ENCODE measurements around the gene UBAP2.

UBAP2 gene

DNA sequence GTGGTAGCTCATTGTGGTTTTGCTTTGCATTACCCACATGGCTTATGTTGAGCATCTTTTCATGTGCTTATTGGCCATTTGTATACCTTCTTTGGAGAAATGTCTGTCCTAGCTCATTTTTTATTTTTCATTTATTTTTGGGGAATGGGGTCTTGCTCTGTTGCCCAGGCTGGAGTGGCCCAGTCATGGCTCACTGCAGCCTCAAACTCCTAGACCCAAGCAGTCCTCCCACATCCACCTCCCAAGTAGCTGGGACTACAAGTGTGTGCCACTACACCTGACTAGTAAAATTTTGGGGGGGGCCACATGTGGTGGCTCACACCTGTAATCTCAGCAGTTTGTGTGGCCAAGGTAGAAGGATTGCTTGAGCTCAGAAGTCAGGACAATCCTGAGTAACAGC is 154.4 kb downstream of the UBAP2 start:
- TF ChIP-seq CEBPB (IDR thresholded peaks at IDR 0.05) (no peak), TEAD4 (IDR thresholded peaks at IDR 0.05) (no peak), CREB1 (IDR thresholded peaks at IDR 0.05; ENCODE audit: low read depth) (no peak), TAF1 (IDR thresholded peaks at IDR 0.05; ENCODE audit: low read depth) (no peak), NFIC (IDR thresholded peaks at IDR 0.05) (no peak), FOXM1 (IDR thresholded peaks at IDR 0.05; ENCODE audit: borderline replicate concordance, low read depth) (no peak), YY1 (IDR thresholded peaks at IDR 0.05; ENCODE audit: low read depth) (no peak), EP300 (IDR thresholded peaks at IDR 0.05; ENCODE audit: borderline replicate concordance) (no peak), ZBTB7A (IDR thresholded peaks at IDR 0.05; ENCODE audit: low read depth) (no peak), RAD21 (IDR thresholded peaks at IDR 0.05; ENCODE audit: low read depth) (no peak), EGR1 (IDR thresholded peaks at IDR 0.05) (no peak), TCF12 (IDR thresholded peaks at IDR 0.05; ENCODE audit: low read depth) (no peak)
- TF ChIP-seq, protein P1, sequence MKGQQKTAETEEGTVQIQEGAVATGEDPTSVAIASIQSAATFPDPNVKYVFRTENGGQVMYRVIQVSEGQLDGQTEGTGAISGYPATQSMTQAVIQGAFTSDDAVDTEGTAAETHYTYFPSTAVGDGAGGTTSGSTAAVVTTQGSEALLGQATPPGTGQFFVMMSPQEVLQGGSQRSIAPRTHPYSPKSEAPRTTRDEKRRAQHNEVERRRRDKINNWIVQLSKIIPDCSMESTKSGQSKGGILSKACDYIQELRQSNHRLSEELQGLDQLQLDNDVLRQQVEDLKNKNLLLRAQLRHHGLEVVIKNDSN (IDR thresholded peaks at IDR 0.05) = no peak
- TF ChIP-seq, protein P2, sequence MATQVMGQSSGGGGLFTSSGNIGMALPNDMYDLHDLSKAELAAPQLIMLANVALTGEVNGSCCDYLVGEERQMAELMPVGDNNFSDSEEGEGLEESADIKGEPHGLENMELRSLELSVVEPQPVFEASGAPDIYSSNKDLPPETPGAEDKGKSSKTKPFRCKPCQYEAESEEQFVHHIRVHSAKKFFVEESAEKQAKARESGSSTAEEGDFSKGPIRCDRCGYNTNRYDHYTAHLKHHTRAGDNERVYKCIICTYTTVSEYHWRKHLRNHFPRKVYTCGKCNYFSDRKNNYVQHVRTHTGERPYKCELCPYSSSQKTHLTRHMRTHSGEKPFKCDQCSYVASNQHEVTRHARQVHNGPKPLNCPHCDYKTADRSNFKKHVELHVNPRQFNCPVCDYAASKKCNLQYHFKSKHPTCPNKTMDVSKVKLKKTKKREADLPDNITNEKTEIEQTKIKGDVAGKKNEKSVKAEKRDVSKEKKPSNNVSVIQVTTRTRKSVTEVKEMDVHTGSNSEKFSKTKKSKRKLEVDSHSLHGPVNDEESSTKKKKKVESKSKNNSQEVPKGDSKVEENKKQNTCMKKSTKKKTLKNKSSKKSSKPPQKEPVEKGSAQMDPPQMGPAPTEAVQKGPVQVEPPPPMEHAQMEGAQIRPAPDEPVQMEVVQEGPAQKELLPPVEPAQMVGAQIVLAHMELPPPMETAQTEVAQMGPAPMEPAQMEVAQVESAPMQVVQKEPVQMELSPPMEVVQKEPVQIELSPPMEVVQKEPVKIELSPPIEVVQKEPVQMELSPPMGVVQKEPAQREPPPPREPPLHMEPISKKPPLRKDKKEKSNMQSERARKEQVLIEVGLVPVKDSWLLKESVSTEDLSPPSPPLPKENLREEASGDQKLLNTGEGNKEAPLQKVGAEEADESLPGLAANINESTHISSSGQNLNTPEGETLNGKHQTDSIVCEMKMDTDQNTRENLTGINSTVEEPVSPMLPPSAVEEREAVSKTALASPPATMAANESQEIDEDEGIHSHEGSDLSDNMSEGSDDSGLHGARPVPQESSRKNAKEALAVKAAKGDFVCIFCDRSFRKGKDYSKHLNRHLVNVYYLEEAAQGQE (IDR thresholded peaks at IDR 0.05; ENCODE audit: low read depth) = no peak

DNA sequence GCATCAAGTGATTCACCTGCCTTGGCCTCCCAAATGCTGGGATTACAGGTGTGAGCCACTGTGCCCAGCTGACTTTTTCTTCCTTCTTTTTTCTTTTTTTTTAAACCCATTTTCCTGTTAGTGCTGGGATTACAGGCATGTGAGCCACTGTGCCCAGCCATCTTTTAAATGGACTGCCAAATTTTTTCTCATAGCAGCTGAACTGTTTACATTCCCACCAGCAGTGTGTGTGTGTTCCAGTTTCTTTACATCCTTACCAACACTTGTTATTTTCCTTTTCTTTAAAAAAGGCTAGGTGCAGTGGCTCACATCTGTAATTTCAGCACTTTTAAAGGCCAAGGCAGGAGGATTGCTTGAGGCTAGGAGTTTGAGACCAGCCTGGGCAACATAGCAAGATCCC is 154.8 kb downstream of the UBAP2 start:
- no peak for TF ChIP-seq YY1 (IDR thresholded peaks at IDR 0.05; ENCODE audit: low read depth)
- no peak for TF ChIP-seq FOXM1 (IDR thresholded peaks at IDR 0.05; ENCODE audit: borderline replicate concordance, low read depth)
- TF ChIP-seq CEBPB (IDR thresholded peaks at IDR 0.05) = no peak

DNA sequence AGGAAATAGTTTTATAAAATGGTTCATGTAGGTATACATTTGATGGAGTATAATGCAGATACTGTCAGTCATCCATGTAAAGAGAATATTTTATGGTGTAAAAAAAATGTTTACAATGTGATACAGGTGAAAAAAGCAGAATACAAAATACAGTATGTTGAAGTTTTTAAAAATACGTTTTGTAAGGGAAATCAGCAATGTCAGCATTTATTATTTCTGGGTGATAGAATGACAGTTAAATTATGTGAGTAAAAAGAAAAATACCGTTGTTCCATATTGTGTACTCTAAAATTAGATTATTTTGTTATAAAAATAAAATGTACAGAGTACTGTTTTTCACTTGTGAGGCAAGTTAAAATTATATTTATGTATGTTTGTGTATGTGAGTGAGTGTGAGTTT is 162.7 kb downstream of the UBAP2 start:
- TF ChIP-seq NFIC (IDR thresholded peaks at IDR 0.05) (no peak), TEAD4 (IDR thresholded peaks at IDR 0.05) (no peak), ZBTB7A (IDR thresholded peaks at IDR 0.05; ENCODE audit: low read depth) (no peak), FOXM1 (IDR thresholded peaks at IDR 0.05; ENCODE audit: borderline replicate concordance, low read depth) (no peak), TAF1 (IDR thresholded peaks at IDR 0.05; ENCODE audit: low read depth) (no peak), TCF12 (IDR thresholded peaks at IDR 0.05; ENCODE audit: low read depth) (no peak), CEBPB (IDR thresholded peaks at IDR 0.05) (no peak), EGR1 (IDR thresholded peaks at IDR 0.05) (no peak), CREB1 (IDR thresholded peaks at IDR 0.05; ENCODE audit: low read depth) (no peak), RAD21 (IDR thresholded peaks at IDR 0.05; ENCODE audit: low read depth) (no peak), EP300 (IDR thresholded peaks at IDR 0.05; ENCODE audit: borderline replicate concordance) (no peak), YY1 (IDR thresholded peaks at IDR 0.05; ENCODE audit: low read depth) (no peak)
- TF ChIP-seq, protein P1 (IDR thresholded peaks at IDR 0.05) = no peak
- TF ChIP-seq, protein P2 (IDR thresholded peaks at IDR 0.05; ENCODE audit: low read depth) = no peak
- TF ChIP-seq, protein P3, sequence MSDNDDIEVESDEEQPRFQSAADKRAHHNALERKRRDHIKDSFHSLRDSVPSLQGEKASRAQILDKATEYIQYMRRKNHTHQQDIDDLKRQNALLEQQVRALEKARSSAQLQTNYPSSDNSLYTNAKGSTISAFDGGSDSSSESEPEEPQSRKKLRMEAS (IDR thresholded peaks at IDR 0.05) = no peak

DNA sequence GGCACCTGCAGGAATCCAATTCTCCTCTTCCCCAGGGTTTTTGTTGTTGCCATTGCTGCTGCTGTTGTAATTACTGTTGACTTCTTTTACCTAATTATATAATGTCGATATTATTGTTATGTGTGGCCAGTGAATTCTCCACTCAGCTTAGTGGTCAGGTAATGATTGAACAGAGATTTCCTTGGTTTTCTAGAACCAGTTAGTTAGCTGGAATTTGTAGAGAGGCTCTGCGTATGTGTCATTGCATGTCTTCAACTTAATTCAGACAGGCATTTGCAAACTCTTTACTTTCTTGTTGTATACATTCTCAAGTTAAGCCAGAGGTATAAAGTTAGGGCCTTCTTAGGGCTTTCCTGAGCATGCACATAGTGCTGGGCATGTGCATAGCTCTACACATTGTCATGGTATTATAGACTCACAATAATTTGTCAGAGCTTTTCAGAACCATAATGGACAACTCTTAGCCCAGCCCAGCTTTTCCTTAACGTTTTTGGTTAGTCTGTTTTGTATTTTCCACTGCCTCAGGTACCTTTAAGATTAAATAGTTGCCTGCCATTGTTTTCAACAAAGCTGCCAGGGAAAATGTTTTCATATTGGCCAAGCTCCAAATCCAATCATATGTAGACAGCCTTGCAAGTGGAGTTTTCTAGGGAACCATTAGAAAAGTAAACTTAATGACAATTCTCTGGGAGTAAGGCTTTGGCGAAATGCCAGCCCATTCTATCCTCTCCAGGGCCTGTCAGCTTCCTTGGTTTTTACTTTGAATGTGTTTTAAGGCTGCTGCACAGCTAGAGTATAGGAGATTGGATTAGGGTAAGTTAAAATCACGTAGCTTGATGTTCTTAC is 163.6 kb downstream of the UBAP2 start:
- TF ChIP-seq, protein P3 (IDR thresholded peaks at IDR 0.05) = peak; percentile 17; the same call in 1 of the 2 replicates
- TF ChIP-seq YY1 (IDR thresholded peaks at IDR 0.05; ENCODE audit: low read depth) (0 out of 2 replicates have a peak, but pooled peaks have one; percentile 19), TCF12 (IDR thresholded peaks at IDR 0.05; ENCODE audit: low read depth) (no peak), NFIC (IDR thresholded peaks at IDR 0.05) (peak; percentile 87)
- TF ChIP-seq, protein P1 (IDR thresholded peaks at IDR 0.05) = peak; percentile 17; the same call in 1 of the 2 replicates

DNA sequence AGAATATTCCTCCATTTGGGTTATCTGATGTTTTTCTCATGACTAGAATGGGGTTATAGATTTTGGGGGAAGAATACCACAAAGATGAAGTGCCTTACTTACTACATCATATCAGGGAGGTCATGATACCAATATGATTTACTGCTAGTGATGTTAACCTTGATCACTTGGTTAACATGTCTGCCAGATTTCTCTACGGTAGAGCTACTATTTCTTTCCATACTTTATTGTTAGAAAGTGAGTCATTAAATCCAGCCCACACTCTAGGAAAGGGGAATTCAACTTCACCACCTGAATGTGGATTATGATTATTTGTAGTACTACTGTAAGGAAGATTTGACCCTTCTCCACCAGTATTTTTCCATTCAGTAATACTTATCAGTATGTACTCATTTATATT is 167.1 kb downstream of the UBAP2 start:
- TF ChIP-seq FOXM1 (IDR thresholded peaks at IDR 0.05; ENCODE audit: borderline replicate concordance, low read depth) (no peak), TCF12 (IDR thresholded peaks at IDR 0.05; ENCODE audit: low read depth) (no peak), TAF1 (IDR thresholded peaks at IDR 0.05; ENCODE audit: low read depth) (no peak), ZBTB7A (IDR thresholded peaks at IDR 0.05; ENCODE audit: low read depth) (no peak), EGR1 (IDR thresholded peaks at IDR 0.05) (no peak), CEBPB (IDR thresholded peaks at IDR 0.05) (no peak), YY1 (IDR thresholded peaks at IDR 0.05; ENCODE audit: low read depth) (no peak), CREB1 (IDR thresholded peaks at IDR 0.05; ENCODE audit: low read depth) (no peak), TEAD4 (IDR thresholded peaks at IDR 0.05) (no peak), NFIC (IDR thresholded peaks at IDR 0.05) (no peak), EP300 (IDR thresholded peaks at IDR 0.05; ENCODE audit: borderline replicate concordance) (no peak), RAD21 (IDR thresholded peaks at IDR 0.05; ENCODE audit: low read depth) (no peak)
- TF ChIP-seq, protein P1 (IDR thresholded peaks at IDR 0.05) = no peak
- TF ChIP-seq, protein P3 (IDR thresholded peaks at IDR 0.05) = no peak
- TF ChIP-seq, protein P2 (IDR thresholded peaks at IDR 0.05; ENCODE audit: low read depth) = no peak

Measured in Ishikawa (cell line).